GM18951 (cell line): ENCODE results near the gene C15orf62.

Source experiments
- POLR2A ChIP-seq: IDR thresholded peaks from 4 replicates; pipeline ENCODE4 v1.6.1; 2011; ENCODE audit warnings: mild to moderate bottlenecking; ENCODE audit not compliant: insufficient read length, insufficient read depth; ENCODE audit errors: extremely low read depth
- in situ Hi-C: fragments of 300-500 bp; cut with MboI; formaldehyde crosslinking; loops from one replicate; pipeline ENCODE4 v1.12.0; 2022; ENCODE audit warnings: low sequenced_read_pairs, mixed read lengths, inconsistent platforms; ENCODE audit not compliant: unreplicated experiment

The C15orf62 gene

DNA sequence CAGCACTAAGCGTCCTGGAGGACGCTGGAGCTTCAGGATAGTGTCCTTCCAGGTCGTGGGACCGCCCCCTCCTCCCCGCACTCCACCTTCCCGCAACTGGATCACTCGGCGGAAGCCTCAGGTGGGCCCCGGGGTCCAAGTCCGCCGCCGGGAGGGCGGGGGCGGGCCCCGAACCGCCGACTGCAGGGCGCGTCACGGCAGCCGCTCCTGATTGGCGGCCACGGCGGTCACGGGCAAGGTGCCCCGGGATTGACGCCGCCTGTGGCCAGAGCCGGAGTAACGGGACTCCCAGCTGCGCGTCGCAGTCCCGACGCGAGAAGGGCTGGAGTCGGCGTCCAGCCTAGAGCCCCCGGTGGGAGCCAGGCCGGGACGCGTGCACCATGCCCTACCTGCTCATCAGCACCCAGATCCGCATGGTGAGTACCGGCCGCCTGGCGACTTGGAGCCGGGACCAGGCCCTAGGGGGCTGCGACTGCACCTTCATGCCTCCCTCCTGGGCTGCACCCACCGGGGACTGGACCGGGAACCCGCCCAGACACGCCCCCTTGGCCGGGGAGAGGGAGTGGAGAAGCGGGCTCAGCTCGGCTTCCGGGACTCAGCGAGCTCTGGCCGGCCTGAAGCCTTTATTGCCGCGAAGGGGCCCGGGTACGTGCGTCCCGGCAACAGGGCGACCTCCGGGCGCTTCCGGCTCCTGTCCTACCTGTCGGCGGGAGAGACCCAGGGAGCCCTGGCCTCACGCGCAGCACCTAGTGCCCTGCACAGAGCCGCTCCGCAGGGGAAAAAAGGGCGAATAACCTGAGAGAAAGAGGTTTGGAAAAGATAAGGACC is 5.8 kb upstream of the C15orf62 start, which contains the start of gene GCHFR:
TSS of gene GCHFR (plus strand) at position 268 of the 828 bp plus-strand sequence. CDS start at position 381, 113 bp downstream.
- in situ Hi-C loops = no loop called here
- TF ChIP-seq POLR2A = peak; percentile 42

- no peak for TF ChIP-seq POLR2A
- in situ Hi-C loops = no loop called here
Measured at GRCh38 chr15:40764629-40765103, 5.1 kb upstream of the C15orf62 start.

DNA sequence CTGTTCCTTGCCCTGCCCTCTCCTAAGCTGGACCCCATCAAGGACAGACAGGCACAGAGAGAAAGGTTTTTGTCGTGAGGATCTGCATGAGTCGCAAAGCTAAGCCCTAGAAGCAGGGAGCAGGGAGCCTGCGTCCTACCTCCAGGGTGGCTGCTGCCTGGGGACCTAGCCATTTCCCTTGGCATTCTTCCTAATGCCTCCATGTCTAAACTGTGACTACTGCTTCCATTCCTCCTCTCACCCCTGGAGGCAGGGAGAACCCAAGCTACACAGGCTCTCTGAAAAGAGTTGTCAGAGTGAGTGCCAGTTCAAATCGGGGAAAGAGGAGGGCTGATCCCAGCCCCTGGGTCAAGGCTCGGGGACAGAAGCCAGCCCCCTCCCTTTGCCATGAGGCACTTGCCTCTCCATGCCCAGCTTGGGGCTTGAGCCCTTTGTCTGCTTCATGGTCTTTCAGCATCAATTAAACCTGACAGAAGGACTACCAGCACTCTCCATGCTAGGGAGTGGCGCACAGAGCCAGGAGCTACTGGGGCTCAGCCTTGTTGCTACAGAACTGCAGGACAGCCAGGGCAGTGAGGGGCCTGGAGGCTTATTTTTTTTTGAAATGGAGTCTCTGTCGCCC is 3.5 kb upstream of the C15orf62 start:
- in situ Hi-C loops = no loop called here
- no peak for TF ChIP-seq POLR2A

DNA sequence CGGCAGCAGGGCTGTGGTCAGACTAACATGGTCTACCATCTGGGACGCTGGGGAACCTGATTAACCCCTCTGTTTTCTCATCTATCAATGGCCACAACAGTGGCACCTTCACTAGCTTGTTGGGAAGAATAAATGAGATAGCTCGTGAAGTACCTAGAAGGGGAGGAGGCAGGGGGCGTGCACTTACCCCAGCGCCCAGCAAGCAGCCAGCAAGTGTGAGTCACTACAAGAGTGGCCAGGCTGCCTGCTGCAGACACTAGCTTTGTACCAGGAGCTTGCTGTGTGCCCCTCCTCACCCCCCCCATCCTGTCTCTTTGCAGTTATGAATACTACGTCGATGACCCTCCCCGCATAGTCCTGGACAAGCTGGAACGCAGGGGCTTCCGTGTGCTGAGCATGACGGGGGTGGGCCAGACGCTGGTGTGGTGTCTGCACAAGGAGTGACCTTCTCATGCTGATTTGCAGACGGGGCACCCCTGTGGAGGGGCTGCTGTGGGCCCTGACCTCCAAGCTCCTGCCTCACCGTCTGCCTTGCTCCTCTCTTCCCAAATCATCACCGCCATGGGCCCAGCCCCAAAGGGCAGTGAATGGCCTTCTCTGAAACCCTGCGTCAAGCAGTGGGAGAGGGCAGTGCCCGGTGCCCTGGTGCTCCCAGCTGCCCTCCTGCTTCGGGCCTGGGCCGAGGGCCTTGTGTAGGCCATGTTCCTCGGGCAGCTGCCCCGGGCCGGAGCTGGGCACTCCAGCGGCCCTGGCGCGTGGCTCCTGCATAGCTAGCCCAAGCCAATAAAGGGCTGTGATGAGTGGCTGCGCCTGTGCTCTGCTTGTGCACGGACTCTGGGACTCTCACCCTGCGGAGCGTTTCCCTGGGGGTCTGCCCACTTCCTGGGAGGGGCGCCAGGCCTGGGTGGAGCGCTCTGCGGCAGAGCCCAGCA is 2.6 kb upstream of the C15orf62 start:
- in situ Hi-C loops = no loop called here
- TF ChIP-seq POLR2A = no peak

DNA sequence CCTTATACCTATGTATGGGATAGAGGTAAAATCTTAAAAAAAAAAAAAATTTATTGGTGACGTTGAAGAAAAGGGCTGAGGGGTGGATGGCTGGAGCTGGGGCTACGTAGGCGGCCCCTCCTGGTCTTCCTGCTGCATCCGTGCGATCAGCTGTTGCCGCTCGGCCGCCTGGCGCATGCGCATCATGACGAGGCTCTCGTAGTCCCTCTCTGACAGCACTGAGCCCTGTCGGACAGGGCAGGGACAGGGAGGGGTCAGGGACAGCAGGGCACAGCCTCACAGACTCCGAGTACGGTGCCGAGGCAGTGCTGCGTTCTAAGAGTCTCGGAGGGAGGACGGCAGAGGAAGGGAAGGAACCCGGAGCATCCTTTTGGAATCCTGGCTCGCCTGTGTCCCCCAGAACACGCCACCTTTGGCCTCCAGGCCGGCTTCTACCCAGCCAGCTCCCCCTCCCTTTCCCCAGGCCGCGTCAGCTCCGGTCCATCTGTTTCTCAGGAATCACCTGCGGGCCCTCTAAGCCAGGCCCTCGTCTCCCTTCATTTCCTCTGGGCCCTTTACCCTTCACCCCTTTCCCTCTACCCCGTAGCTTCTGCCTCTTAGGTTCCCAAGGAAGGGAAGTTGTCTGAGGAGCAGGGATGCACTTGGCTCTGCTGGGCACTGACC is 1.8 kb upstream of the C15orf62 start:
- in situ Hi-C loops = no loop called here
- no peak for TF ChIP-seq POLR2A

DNA sequence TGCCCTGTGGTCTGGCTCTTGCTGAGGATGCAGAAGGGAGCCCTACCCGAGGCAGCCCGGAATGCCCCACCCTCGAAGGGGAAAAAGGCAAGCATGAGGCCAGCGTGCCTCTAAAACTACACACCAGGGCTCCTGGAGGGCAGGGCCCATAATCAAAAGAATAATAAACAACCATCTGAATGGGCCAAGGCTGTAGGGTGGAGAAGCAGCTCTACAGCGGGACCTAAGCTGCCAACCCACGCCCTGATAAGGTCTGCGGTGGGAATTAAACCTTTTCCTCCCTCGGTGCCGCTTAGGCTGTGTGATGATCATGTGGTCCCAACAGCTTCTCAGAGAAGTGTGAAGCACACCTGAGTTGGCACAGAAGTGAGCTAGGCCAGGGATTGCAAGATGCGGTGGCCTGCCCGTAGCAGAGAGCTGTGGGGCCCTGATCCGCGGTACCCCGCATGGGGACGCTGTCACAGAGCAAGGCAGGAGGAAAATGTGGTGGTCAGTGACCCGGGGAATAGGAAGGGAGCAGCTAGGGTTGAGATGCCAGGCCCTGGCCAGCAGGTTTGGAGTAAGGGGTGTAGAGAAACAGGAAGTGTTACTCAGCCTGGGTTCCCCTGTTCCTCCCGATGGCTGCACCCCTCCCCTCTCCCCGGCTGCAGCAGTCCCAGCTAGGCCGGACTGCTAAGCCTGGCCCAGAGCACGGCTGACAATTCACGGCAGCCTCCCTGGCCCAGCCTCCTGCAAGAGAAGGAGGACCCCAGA is 1.1 kb upstream of the C15orf62 start:
- TF ChIP-seq POLR2A = no peak
- in situ Hi-C loops = no loop called here

DNA sequence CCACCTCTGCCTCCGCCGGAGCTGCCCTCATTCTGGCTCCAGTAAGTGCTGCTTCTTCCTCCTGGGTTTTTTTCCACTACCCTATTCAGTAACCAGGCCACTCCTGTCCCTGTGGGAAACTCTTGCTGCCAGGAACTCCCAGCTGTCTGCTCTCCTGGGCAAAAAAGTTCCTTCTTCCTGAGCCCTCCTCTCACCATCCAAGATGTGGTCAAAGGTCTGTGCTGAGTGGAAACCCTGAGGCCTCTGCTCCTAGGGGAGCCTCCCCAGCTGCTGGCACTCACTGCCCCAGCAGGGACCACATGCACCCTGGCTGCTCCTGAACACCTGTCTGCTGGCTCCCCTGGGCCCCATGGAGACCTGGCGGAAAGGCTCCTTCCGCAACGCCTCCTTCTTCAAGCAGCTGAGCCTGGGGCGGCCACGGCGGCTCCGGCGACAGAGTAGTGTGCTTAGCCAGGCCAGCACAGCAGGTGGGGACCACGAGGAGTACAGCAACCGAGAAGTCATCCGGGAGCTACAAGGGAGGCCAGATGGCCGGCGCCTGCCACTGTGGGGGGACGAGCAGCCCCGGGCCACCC is 454 bp downstream of the C15orf62 start:
- in situ Hi-C loops = no loop called here
- TF ChIP-seq POLR2A = no peak

- TF ChIP-seq POLR2A = no peak
- in situ Hi-C loops = no loop called here
Measured at GRCh38 chr15:40771242-40771641, 1.5 kb downstream of the C15orf62 start.

DNA sequence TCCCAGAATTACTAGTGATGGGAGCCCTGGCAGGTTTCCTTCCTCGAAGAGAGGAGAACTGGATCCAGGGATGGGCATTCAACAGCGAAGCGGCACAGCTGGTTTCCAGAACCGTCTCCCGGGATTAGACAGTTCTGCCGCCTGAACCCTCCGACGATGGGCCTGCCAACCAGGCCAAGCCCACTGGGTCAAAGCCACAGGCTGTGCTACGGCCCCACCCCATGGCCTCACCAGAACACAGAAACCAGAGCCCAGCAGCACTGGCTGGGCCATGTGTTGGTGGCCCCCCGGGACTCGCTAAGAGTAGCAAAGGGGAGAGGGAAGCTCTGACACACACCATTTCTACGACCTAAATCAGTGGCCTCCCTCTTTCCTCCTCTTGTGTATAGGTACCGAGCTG is 2.2 kb downstream of the C15orf62 start:
- no peak for TF ChIP-seq POLR2A

GRCh38 chr15:40773496-40773895 is 3.7 kb downstream of the C15orf62 start:
- TF ChIP-seq POLR2A = no peak
- in situ Hi-C loops = no loop called here

More for the DNA sequence above, 2.2 kb downstream of the C15orf62 start:
- in situ Hi-C loops = no loop called here

DNA sequence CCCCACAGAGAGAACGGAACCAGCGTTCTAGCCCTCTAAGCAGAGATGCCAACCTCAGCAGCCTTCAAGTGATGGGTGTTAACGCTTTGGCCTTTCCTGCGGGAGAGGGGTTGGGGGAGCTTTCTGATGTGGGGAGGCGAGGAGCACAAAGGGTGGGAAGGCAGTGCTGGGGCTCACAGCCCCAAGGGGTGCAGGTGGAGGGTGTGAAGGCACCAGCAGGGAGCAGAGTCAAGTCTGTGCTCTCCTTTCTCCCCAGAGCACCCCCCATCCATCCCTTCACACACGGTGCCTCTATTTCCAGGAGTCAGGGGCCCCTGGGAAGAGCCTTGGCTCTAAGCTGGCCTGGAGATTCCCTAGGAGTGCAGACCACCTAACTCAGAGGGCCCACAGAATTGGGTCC is 4.1 kb downstream of the C15orf62 start:
- TF ChIP-seq POLR2A = no peak
- in situ Hi-C loops = no loop called here
